Chondrocyte (in vitro differentiated cells): ENCODE measurements around the gene IFT27. TPM values are rescaled to one million over a fixed set of nuclear protein-coding genes. Genes with fewer than 3 reads are reported as not detected.

Experiments
- DNase-seq: peaks from one replicate; pipeline ENCODE4 v3.0.0; 2021; ENCODE audit warnings: mixed read lengths, low spot score
- H3K27ac Mint-ChIP-seq: one replicate; pipeline ENCODE4 v1.8.0; 2021; ENCODE audit warnings: mild to moderate bottlenecking, moderate library complexity, mixed read lengths; ENCODE audit not compliant: unreplicated experiment
- H3K27me3 Mint-ChIP-seq: 2 replicates; pipeline ENCODE4 v1.8.0; 2021; ENCODE audit warnings: low read depth, mixed read lengths
- H3K36me3 Mint-ChIP-seq: 2 replicates; pipeline ENCODE4 v1.8.0; 2021; ENCODE audit warnings: low read depth, mixed read lengths
- H3K4me1 Mint-ChIP-seq: 2 replicates; pipeline ENCODE4 v1.8.0; 2021; ENCODE audit warnings: low read depth, mild to moderate bottlenecking, mixed read lengths
- H3K4me3 Mint-ChIP-seq: one replicate; pipeline ENCODE4 v1.8.0; 2021; ENCODE audit warnings: mild to moderate bottlenecking, moderate library complexity, mixed read lengths; ENCODE audit not compliant: unreplicated experiment
- H3K9me3 Mint-ChIP-seq: 2 replicates; pipeline ENCODE4 v1.8.0; 2021; ENCODE audit warnings: low read depth, mixed read lengths
- CTCF ChIP-seq: fragments of 200-600 bp; sonication (generic); IDR thresholded peaks from 2 replicates; pipeline ENCODE4 v1.5.0; 2021; ENCODE audit warnings: antibody characterized with exemption, mild to moderate bottlenecking, moderate library complexity
- total RNA-seq: library from RNA; stranded (reverse); gene quantifications from 3 replicates; pipeline ENCODE4 v1.2.1, GENCODE V29; 2021

Gene IFT27
- total RNA-seq, 1 donor from 2014 or later: 24.4 TPM

GRCh38 chr22:36818010-36818642 lies 42.2 kb upstream of the IFT27 start:
- Mint-ChIP-seq H3K36me3 (no peaks in the 10 kb centered on the region), H3K4me1 (peaks cover 10% of the 10 kb centered on the region), H3K27ac (no peak overlapping the region), H3K9me3 (no peaks in the 10 kb centered on the region), H3K4me3 (no peak overlapping the region), H3K27me3 (peaks cover 64% of the 10 kb centered on the region)
- TF ChIP-seq CTCF: no peak
- no peak for DNase-seq

GRCh38 chr22:36817525-36817848 lies 41.6 kb upstream of the IFT27 start:
- no peaks in the 10 kb centered on the region for H3K9me3 Mint-ChIP-seq
- peaks cover 6% of the 10 kb centered on the region for H3K4me1 Mint-ChIP-seq
- H3K36me3 Mint-ChIP-seq: no peaks in the 10 kb centered on the region
- TF ChIP-seq CTCF: no peak
- no peak for DNase-seq
- peak overlapping the region; percentile 48 for H3K4me3 Mint-ChIP-seq
- no peak overlapping the region for H3K27ac Mint-ChIP-seq
- H3K27me3 Mint-ChIP-seq: peaks cover 66% of the 10 kb centered on the region

GRCh38 chr22:36816636-36817524 lies 41.0 kb upstream of the IFT27 start, which contains the start of gene PVALB:
TSS of gene PVALB (minus strand) at chr22:36817035. CDS start at chr22:36817005, 30 bp downstream.
- no peak within 1 kb of the TSS for H3K27ac Mint-ChIP-seq
- H3K27me3 Mint-ChIP-seq: peaks cover 69% of the 10 kb centered on the region
- TF ChIP-seq CTCF: no peak
- H3K4me3 Mint-ChIP-seq: peak within 1 kb of the TSS; percentile 48
- H3K9me3 Mint-ChIP-seq: no peaks in the 10 kb centered on the region
- peaks cover 6% of the 10 kb centered on the region for H3K4me1 Mint-ChIP-seq
- no peak for DNase-seq
- H3K36me3 Mint-ChIP-seq: no peaks in the 10 kb centered on the region

GRCh38 chr22:36816339-36816635 lies 40.4 kb upstream of the IFT27 start:
- no peak overlapping the region for H3K27ac Mint-ChIP-seq
- no peak overlapping the region for H3K4me3 Mint-ChIP-seq

More at GRCh38 chr22:36816339-36816635, 40.4 kb upstream of the IFT27 start:
- Mint-ChIP-seq H3K36me3 (no peaks in the 10 kb centered on the region), H3K4me1 (peaks cover 6% of the 10 kb centered on the region), H3K27me3 (peaks cover 72% of the 10 kb centered on the region), H3K9me3 (no peaks in the 10 kb centered on the region)
- DNase-seq: no peak
- TF ChIP-seq CTCF: no peak
